GM23338 (cell line): ENCODE data around the gene NDUFB8. TPM values are rescaled to one million over a fixed set of nuclear protein-coding genes. Genes with fewer than 3 reads are reported as not detected.

Source experiments
- ATAC-seq: fragments of 200-7000 bp; cut with Tn5 transposase; 3 replicates; pipeline ENCODE4 v1.9.1; 2020
- DNase-seq: peaks from one replicate; pipeline ENCODE4 v3.0.0-alpha.2; 2015; ENCODE audit warnings: low spot score
- H2AFZ ChIP-seq: fragments of 200-600 bp; sonication (generic); 2 replicates; pipeline ENCODE4 v1.8.0; 2016; ENCODE audit warnings: antibody characterized with exemption, mild to moderate bottlenecking, moderate library complexity
- H3F3A ChIP-seq: fragments of 200-600 bp; sonication (generic); replicated peaks from 2 replicates; pipeline ENCODE4 v1.8.0; 2017; ENCODE audit warnings: antibody characterized with exemption, mixed run types, low read depth
- H3K27ac ChIP-seq: fragments of 200-600 bp; sonication (generic); 2 replicates; pipeline ENCODE4 v1.6.1; 2016; ENCODE audit warnings: low read depth
- H3K27me3 ChIP-seq: fragments of 200-600 bp; sonication (generic); 2 replicates; pipeline ENCODE4 v1.8.0; 2016; ENCODE audit warnings: mild to moderate bottlenecking, mixed run types, moderate library complexity; ENCODE audit not compliant: insufficient read depth
- H3K36me3 ChIP-seq: fragments of 200-600 bp; sonication (generic); 2 replicates; pipeline ENCODE4 v1.8.0; 2016; ENCODE audit warnings: mild to moderate bottlenecking; ENCODE audit not compliant: insufficient read depth
- H3K4me1 ChIP-seq: fragments of 200-600 bp; sonication (generic); 2 replicates; pipeline ENCODE4 v1.8.0; 2016; ENCODE audit warnings: mild to moderate bottlenecking, moderate library complexity; ENCODE audit not compliant: insufficient read depth
- H3K4me2 ChIP-seq: fragments of 200-600 bp; sonication (generic); 2 replicates; pipeline ENCODE4 v1.7.1; 2017; ENCODE audit warnings: mixed run types
- H3K4me3 ChIP-seq: fragments of 200-600 bp; sonication (generic); 2 replicates; pipeline ENCODE4 v1.6.1; 2016; ENCODE audit warnings: mixed run types
- H3K79me2 ChIP-seq: fragments of 200-600 bp; sonication (generic); replicated peaks from 2 replicates; pipeline ENCODE4 v1.8.0; 2017; ENCODE audit warnings: mild to moderate bottlenecking; ENCODE audit not compliant: insufficient read depth
- H3K9me2 ChIP-seq: fragments of 200-600 bp; sonication (generic); 2 replicates; pipeline ENCODE4 v1.8.0; 2017; ENCODE audit not compliant: insufficient read depth
- H4K20me1 ChIP-seq: fragments of 200-600 bp; sonication (generic); replicated peaks from 2 replicates; pipeline ENCODE4 v1.8.0; 2017; ENCODE audit warnings: mild to moderate bottlenecking; ENCODE audit not compliant: insufficient read depth
- H3K27ac Mint-ChIP-seq: 2 replicates; pipeline ENCODE4 v1.8.0; 2020; ENCODE audit warnings: inconsistent platforms, mild to moderate bottlenecking, moderate library complexity, mixed read lengths
- H3K27me3 Mint-ChIP-seq: 3 replicates; pipeline ENCODE4 v1.8.0; 2022; ENCODE audit warnings: low read depth, mild to moderate bottlenecking, moderate library complexity, mixed read lengths, inconsistent platforms; ENCODE audit not compliant: insufficient read depth, poor library complexity
- H3K36me3 Mint-ChIP-seq: 3 replicates; pipeline ENCODE4 v1.8.0; 2021; ENCODE audit warnings: low read depth, mild to moderate bottlenecking, inconsistent platforms, moderate library complexity, mixed read lengths
- H3K4me1 Mint-ChIP-seq: 3 replicates; pipeline ENCODE4 v1.8.0; 2020; ENCODE audit warnings: mild to moderate bottlenecking, inconsistent platforms, mixed read lengths
- H3K4me3 Mint-ChIP-seq: 3 replicates; pipeline ENCODE4 v1.8.0; 2021; ENCODE audit warnings: moderate library complexity, mild to moderate bottlenecking, inconsistent platforms, mixed read lengths
- H3K9me3 Mint-ChIP-seq: 3 replicates; pipeline ENCODE4 v1.8.0; 2020; ENCODE audit warnings: moderate library complexity, mild to moderate bottlenecking, inconsistent platforms, mixed read lengths
- CREB1 ChIP-seq: fragments of 250-450 bp; sonication (Bioruptor Pico); IDR thresholded peaks from 2 replicates; pipeline ENCODE4 v1.5.0; 2020; ENCODE audit warnings: low read depth, mild to moderate bottlenecking, moderate library complexity
- EZH2 ChIP-seq: fragments of 200-600 bp; sonication (generic); IDR thresholded peaks from one replicate; pipeline ENCODE4 v1.8.0; 2017; ENCODE audit warnings: antibody characterized with exemption, mild to moderate bottlenecking, low read depth; ENCODE audit not compliant: unreplicated experiment
- JUNB ChIP-seq: IDR thresholded peaks from one replicate; pipeline ENCODE4 v1.6.1; 2016; ENCODE audit warnings: antibody characterized with exemption; ENCODE audit not compliant: unreplicated experiment
- NANOG ChIP-seq: IDR thresholded peaks from 2 replicates; pipeline ENCODE4 v1.6.1; 2016; ENCODE audit warnings: antibody characterized with exemption, borderline replicate concordance
- POLR2AphosphoS5 ChIP-seq: IDR thresholded peaks from 2 replicates; pipeline ENCODE4 v1.6.1; 2016; ENCODE audit warnings: antibody characterized with exemption, low read depth
- STAT1 ChIP-seq: IDR thresholded peaks from one replicate; pipeline ENCODE4 v1.6.1; 2016; ENCODE audit warnings: antibody characterized with exemption; ENCODE audit not compliant: unreplicated experiment
- ZNF331 ChIP-seq: fragments of 250-450 bp; sonication (Bioruptor Pico); IDR thresholded peaks from 2 replicates; pipeline ENCODE4 v1.5.0; 2020; ENCODE audit warnings: low read depth, mild to moderate bottlenecking, moderate library complexity
- ZNF462 ChIP-seq: fragments of 250-450 bp; sonication (Bioruptor Pico); IDR thresholded peaks from 2 replicates; pipeline ENCODE4 v1.5.0; 2020; ENCODE audit warnings: mild to moderate bottlenecking, moderate library complexity
- polyA plus RNA-seq: library from polyadenylated mRNA; unstranded; fragments of >200 nt; fragmentation: Nextera tagmentation; extraction: Ambion mirVana; gene quantifications from 2 replicates; pipeline ENCODE4 v1.2.1, GENCODE V29; 2016
- total RNA-seq: library from RNA; depleted of rRNA; stranded (reverse); fragments of >200 nt; shearing (Covaris generic); gene quantifications from 2 replicates; pipeline ENCODE4 v1.2.3, GENCODE V29; 2014
- TF ChIP-seq, protein P1 (sequence below), 2 experiments: fragments of 200-600 bp in 1 of 2; sonication (generic) in 1 of 2; conservative IDR thresholded peaks; 2 replicates each; pipeline versions ENCODE4 v1.5.1 to v1.6.1; 2016 to 2017; ENCODE audit warnings: antibody characterized with exemption in 2 of 2, low read depth in 2 of 2, mild to moderate bottlenecking in 2 of 2, moderate library complexity in 1 of 2
- TF ChIP-seq, protein P2 (sequence below): IDR thresholded peaks from 2 replicates; pipeline ENCODE4 v1.6.1; 2016; ENCODE audit warnings: antibody characterized with exemption

The NDUFB8 gene
- total and polyA plus RNA-seq, 2 experiments from 2014 or later = 131 to 464 TPM

- Histone ChIP-seq H3K27me3 (peaks cover 50% of the 10 kb centered on the region), H4K20me1 (peaks cover 3% of the 10 kb centered on the region; the same call in 1 of the 2 replicates), H3K4me3 (peak overlapping the region; percentile 34; the same call in 1 of the 2 replicates), H3K27ac (no peak overlapping the region), H3K4me1 (no peaks in the 10 kb centered on the region; the same call in 1 of the 2 replicates), H3K9me2 (no peaks in the 10 kb centered on the region), H3K4me2 (peak overlapping the region; percentile 64), H3K36me3 (no peaks in the 10 kb centered on the region), H2AFZ (no peak overlapping the region), H3F3A (0 out of 2 replicates have a peak, but pooled peaks cover 10% of the 10 kb centered on the region), H3K79me2 (no peaks in the 10 kb centered on the region)
- H3K36me3 Mint-ChIP-seq = no peaks in the 10 kb centered on the region
- TF ChIP-seq ZNF462 (no peak), POLR2AphosphoS5 (peak; percentile 66), CREB1 (CRISPR knock-in tag) (0 out of 2 replicates have a peak, but pooled peaks have one; percentile 30), JUNB (no peak), NANOG (no peak), ZNF331 (CRISPR knock-in tag) (no peak), EZH2 (no peak), STAT1 (no peak)
- TF ChIP-seq, protein P1, sequence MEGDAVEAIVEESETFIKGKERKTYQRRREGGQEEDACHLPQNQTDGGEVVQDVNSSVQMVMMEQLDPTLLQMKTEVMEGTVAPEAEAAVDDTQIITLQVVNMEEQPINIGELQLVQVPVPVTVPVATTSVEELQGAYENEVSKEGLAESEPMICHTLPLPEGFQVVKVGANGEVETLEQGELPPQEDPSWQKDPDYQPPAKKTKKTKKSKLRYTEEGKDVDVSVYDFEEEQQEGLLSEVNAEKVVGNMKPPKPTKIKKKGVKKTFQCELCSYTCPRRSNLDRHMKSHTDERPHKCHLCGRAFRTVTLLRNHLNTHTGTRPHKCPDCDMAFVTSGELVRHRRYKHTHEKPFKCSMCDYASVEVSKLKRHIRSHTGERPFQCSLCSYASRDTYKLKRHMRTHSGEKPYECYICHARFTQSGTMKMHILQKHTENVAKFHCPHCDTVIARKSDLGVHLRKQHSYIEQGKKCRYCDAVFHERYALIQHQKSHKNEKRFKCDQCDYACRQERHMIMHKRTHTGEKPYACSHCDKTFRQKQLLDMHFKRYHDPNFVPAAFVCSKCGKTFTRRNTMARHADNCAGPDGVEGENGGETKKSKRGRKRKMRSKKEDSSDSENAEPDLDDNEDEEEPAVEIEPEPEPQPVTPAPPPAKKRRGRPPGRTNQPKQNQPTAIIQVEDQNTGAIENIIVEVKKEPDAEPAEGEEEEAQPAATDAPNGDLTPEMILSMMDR (conservative IDR thresholded peaks at IDR 0.05; ENCODE audit: low read depth in 2 of 2) = peak; percentile 74 to 98
- TF ChIP-seq, protein P2, sequence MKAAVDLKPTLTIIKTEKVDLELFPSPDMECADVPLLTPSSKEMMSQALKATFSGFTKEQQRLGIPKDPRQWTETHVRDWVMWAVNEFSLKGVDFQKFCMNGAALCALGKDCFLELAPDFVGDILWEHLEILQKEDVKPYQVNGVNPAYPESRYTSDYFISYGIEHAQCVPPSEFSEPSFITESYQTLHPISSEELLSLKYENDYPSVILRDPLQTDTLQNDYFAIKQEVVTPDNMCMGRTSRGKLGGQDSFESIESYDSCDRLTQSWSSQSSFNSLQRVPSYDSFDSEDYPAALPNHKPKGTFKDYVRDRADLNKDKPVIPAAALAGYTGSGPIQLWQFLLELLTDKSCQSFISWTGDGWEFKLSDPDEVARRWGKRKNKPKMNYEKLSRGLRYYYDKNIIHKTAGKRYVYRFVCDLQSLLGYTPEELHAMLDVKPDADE = no peak
- ATAC-seq (peak; percentile 72), DNase-seq (peak; percentile 82)
- H3K4me1 Mint-ChIP-seq = peaks cover 5% of the 10 kb centered on the region; the same call in 2 of the 3 replicates
- peaks cover 3% of the 10 kb centered on the region; the same call in 2 of the 3 replicates for H3K9me3 Mint-ChIP-seq
- no peak overlapping the region for H3K4me3 Mint-ChIP-seq
- no peak overlapping the region for H3K27ac Mint-ChIP-seq
- H3K27me3 Mint-ChIP-seq = peaks cover 36% of the 10 kb centered on the region
Observed at GRCh38 chr10:100562008-100562672, 32.5 kb upstream of the NDUFB8 start.
